ENCODE results near the gene VWCE.

Gene VWCE

DNA sequence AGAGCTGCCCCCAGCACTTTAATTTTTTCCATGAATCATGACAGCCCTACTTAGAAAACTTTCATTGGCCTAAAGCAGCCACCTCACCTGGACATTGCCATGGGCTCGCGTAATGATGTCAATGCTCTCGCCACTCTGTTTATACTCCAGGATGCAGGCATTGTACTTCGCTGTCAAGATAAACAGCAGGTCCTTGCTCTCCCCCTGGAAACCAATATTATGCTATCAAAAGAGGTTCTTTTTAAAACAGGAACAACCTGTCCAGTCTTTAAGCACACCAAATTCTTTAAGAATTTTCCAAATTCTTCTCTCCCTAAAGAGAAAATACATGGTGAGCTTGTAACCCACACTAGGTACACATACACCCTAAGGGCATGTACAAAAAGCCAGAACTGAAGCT, 34.8 kb upstream of the VWCE start:
- no peak for DNase-seq (ENCODE audit: low read depth)

- DNase-seq (ENCODE audit: low read depth): no peak
Measured at GRCh38 chr11:61328351-61328750, 33.2 kb upstream of the VWCE start.

DNA sequence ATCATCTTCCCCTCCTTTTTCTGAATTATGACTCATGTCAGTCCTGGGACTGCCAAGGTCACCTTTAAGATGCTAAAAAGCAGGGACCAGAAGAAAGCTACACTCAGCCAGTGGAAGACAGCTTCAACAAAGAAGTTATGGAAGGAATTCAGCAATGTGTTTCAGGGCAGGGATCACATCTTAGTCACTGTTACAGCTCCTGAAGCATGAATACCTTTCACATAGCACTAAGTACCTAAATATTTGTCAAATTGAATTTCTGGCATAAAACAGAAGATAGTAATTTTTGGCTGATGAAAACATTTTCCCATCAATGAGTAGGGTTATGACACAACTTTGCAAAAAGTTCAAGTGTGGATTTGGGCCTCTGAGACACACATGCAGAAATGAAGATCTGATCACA, 32.6 kb upstream of the VWCE start:
- DNase-seq (ENCODE audit: low read depth): no peak

- DNase-seq (ENCODE audit: low read depth): no peak
Measured at GRCh38 chr11:61325649-61326414, 30.7 kb upstream of the VWCE start.

GRCh38 chr11:61315260-61315659, 20.1 kb upstream of the VWCE start:
- DNase-seq (ENCODE audit: low read depth): no peak

DNA sequence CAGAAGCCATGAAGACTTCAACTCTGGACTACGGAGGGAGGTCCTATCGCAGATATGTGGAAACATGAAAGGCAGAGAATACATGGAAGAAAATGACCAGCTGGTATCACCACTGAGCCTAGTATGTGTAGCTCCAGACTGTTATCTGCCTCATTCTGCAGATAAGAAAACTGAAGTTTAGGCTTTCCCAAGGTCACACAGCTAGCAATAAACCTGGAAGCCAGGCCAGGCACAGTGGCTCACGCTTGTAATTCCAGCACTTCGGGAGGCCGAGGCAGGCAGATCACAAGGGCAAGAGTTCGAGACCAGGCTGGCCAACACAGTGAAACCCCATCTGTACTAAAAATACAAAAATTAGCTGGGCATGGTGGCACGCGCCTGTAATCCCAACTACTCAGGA, 15.6 kb upstream of the VWCE start:
- no peak for DNase-seq (ENCODE audit: low read depth)

DNA sequence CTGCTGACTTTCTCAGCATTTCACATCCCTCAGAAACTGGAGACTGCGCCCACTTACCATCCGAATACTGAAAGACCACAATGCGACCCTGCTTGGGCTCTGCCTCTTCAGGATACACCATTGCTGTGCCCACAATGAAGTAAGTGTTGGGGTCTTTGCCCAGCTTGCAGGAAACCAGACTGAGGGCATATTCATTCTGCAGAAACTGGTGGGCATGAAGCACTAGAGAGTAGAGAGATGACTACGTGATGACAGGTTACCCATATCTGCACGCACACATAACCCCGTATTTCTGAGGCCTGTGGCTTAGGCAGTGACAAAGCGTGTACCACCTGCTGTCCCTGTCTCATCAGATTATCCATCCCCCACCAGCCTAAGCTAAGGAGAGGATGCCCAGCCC, 14.6 kb upstream of the VWCE start:
- no peak for DNase-seq (ENCODE audit: low read depth)

- DNase-seq (ENCODE audit: low read depth): no peak
Measured at GRCh38 chr11:61309141-61309540, 14.0 kb upstream of the VWCE start.

DNA sequence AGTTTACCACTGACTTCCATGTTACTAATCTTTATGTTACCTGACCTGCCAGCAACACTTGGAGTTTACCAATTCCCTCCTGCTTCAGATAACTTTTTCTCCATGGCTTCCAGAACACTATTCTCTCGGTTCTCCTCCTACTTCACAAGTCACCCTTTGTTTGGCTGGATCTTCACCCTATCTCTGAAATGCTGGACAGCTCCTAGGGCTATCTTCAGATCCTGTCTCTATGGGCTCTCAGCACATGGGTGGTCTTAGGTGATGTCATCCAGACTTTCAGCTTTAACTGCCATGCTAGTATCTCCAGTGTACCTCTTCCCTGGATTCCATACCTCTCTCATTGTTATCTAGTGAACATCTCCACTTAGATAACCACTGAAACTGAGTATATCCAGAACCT, 12.2 kb upstream of the VWCE start:
- no peak for DNase-seq (ENCODE audit: low read depth)

DNA sequence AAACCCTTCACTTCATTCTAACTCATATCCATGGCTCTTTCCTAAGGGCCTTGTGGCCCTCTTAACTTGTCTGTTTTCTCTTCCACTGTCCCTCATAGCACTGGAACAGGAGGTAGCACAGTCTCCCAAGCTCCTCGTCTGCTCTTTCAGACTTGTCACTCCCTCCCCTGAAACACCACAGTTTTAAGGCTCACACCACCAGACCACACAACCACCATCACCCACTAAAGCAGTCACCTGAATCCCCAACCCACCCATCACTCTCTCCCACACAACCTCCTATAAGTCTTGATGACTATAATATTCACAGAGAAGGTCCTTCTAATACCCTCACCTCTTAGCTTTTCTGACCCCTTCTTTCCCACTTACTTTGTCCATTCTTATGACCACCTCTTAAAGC, 11.1 kb upstream of the VWCE start:
- no peak for DNase-seq (ENCODE audit: low read depth)

DNA sequence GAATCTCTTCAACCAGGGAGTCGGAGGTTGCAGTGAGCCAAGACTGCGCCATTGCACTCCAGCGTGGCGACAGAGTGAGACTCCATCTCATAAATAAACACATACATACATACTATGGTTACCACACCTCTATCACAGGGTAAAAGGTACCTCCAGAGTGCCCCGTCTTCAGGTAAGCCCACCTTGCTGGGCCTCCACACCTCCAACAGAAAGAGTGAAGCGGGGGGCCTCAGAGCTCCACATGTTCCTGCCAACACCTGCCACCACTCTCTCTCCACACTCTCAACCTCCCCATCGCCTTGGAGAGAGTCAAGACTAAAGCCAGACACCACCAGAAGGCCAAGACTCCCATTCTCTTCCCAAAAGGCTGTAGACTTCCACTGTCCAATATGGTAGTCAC, 10.3 kb upstream of the VWCE start:
- no peak for DNase-seq (ENCODE audit: low read depth)

GRCh38 chr11:61303725-61304124, 8.6 kb upstream of the VWCE start:
- no peak for DNase-seq (ENCODE audit: low read depth)

DNA sequence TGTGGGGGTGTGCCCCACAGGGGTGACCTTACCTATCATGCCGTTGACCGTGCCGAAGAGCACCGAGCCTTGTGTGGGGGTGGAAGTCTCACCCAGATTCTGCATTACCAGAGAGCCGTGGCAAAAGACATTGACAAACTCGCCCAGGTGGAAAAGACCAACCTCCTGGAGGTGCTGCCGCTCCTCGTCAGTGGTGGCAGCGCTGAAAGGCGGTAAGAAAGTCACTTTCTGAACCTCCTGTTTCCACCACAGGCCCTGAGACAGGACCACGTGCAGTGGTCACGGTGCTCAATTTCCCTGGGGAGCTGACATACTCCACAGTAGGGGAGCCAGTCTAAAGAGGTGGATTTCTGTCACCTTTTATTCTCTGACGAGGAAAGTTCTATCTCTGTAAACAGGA, 7.4 kb upstream of the VWCE start:
- no peak for DNase-seq (ENCODE audit: low read depth)

GRCh38 chr11:61298663-61299244, 3.6 kb upstream of the VWCE start:
- DNase-seq (ENCODE audit: low read depth): no peak

DNA sequence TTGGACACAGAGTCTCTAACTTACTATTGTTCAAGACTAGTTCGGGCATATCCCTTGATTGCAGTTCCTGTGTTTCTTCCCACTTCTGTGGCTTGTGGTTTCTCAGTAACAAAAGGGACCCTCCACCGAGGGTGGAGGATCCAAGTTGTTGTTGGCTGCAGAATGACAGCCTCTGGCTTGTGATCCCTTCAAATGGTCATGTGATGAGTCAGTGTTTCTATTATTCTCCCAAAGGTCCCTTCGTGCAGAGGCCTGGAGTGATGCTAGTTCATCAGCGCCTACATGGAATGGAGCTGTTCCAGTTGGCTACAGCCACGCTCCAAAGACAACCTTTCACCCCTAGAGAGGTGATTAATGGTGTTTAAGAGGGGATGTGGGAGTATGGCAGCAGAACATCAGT, 2.6 kb upstream of the VWCE start:
- DNase-seq (ENCODE audit: low read depth): peak; percentile 77

DNA sequence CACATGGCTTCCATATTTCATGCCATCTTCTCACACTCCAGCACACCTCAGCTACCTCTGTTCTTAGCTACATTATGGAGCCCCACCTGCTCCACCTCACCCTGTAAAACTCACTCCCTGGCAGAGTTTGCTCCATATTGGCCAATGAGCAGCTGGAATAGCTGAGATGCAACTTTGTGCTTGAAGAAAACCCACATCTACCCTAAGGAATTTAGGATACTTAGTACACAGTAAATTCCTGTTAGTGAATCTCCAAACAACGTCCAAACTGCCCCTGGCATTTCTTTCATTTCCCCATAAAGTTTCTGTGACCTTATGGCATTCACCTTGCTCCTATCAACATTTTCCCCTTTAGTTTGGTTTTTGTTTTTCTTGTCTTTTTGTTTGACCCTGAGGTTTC, 2.2 kb upstream of the VWCE start:
- peak; percentile 17 for DNase-seq (ENCODE audit: low read depth)

DNA sequence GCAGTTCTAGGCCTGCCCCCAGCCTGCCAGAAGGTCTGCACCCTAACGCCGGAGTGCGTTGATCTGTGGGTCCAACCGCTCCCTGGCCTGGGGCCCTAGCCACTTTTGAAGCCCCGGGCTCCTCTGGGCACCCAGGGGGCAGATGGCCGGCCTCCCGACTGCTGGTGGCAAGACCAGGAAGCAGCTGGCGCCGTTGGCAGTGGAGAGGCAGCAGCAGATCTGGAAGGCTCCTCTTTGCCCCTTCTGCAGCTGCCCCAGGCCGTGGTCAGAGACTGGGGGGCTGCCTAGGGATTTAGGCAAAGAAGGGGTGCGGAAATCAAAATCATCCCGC, 445 bp upstream of the VWCE start:
- no peak for DNase-seq (ENCODE audit: low read depth)

GRCh38 chr11:61293867-61294716, 1.0 kb downstream of the VWCE start:
- DNase-seq (ENCODE audit: low read depth): peak; percentile 63

GRCh38 chr11:61292356-61292755, 2.8 kb downstream of the VWCE start:
- no peak for DNase-seq (ENCODE audit: low read depth)

GRCh38 chr11:61290905-61291690, 4.0 kb downstream of the VWCE start:
- DNase-seq (ENCODE audit: low read depth): no peak

- DNase-seq (ENCODE audit: low read depth): no peak
Measured at GRCh38 chr11:61287338-61287977, 7.7 kb downstream of the VWCE start.

DNA sequence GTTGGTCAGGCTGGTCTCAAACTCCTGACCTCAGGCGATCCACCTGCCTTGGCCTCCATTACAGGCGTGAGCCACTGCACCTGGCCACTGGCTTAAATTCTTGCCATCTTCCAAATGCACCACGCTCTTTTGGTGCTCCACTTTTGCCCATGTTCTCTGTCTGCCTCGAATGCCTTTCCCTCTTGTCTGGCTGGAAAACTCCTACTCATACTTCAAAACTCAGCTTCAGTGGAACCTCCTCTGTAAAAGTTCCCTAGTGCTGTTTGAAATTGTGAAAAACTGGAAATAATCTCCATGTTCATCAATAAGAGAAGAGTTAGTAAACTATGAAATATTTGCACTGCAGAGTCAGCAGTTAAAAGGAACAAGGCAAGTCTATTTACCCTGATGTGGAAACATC, 11.5 kb downstream of the VWCE start:
- no peak for DNase-seq (ENCODE audit: low read depth)
